ENCODE measurements around the gene TRIO.

TRIO gene

GRCh38 chr5:14260637-14261036 is 117.5 kb downstream of the TRIO start:
- Histone ChIP-seq H3K27me3 (ENCODE audit: control insufficient read depth, insufficient read depth, low read length) (no peaks in the 10 kb centered on the region), H3K36me3 (ENCODE audit: control insufficient read depth, insufficient read depth, low read length) (no peaks in the 10 kb centered on the region), H3K4me1 (ENCODE audit: control insufficient read depth, insufficient read depth, low read length) (peaks cover 17% of the 10 kb centered on the region), H3K4me3 (ENCODE audit: low read length) (no peak overlapping the region), H3K27ac (ENCODE audit: low read depth, low read length) (no peak overlapping the region), H3K9ac (ENCODE audit: low read length) (no peak overlapping the region)

GRCh38 chr5:14261235-14261634 is 118.1 kb downstream of the TRIO start:
- no peak overlapping the region for H3K27ac ChIP-seq (ENCODE audit: low read depth, low read length)
- H3K27me3 ChIP-seq (ENCODE audit: control insufficient read depth, insufficient read depth, low read length) = no peaks in the 10 kb centered on the region
- no peak overlapping the region for H3K4me3 ChIP-seq (ENCODE audit: low read length)
- H3K9ac ChIP-seq (ENCODE audit: low read length) = no peak overlapping the region
- H3K36me3 ChIP-seq (ENCODE audit: control insufficient read depth, insufficient read depth, low read length) = no peaks in the 10 kb centered on the region
- H3K4me1 ChIP-seq (ENCODE audit: control insufficient read depth, insufficient read depth, low read length) = peaks cover 17% of the 10 kb centered on the region

- H3K36me3 ChIP-seq (ENCODE audit: control insufficient read depth, insufficient read depth, low read length) = no peaks in the 10 kb centered on the region
- peaks cover 13% of the 10 kb centered on the region for H3K4me1 ChIP-seq (ENCODE audit: control insufficient read depth, insufficient read depth, low read length)
- no peak overlapping the region for H3K9ac ChIP-seq (ENCODE audit: low read length)
- no peak overlapping the region for H3K27ac ChIP-seq (ENCODE audit: low read depth, low read length)
- H3K27me3 ChIP-seq (ENCODE audit: control insufficient read depth, insufficient read depth, low read length) = no peaks in the 10 kb centered on the region
- no peak overlapping the region for H3K4me3 ChIP-seq (ENCODE audit: low read length)
These were observed 118.9 kb downstream of the TRIO start for GRCh38 chr5:14261856-14262611.

- Histone ChIP-seq H3K4me1 (ENCODE audit: control insufficient read depth, insufficient read depth, low read length) (peaks cover 9% of the 10 kb centered on the region), H3K27ac (ENCODE audit: low read depth, low read length) (no peak overlapping the region), H3K27me3 (ENCODE audit: control insufficient read depth, insufficient read depth, low read length) (no peaks in the 10 kb centered on the region), H3K36me3 (ENCODE audit: control insufficient read depth, insufficient read depth, low read length) (no peaks in the 10 kb centered on the region), H3K9ac (ENCODE audit: low read length) (no peak overlapping the region), H3K4me3 (ENCODE audit: low read length) (no peak overlapping the region)
These were observed 120.0 kb downstream of the TRIO start for GRCh38 chr5:14263113-14263512.

- Histone ChIP-seq H3K36me3 (ENCODE audit: control insufficient read depth, insufficient read depth, low read length) (no peaks in the 10 kb centered on the region), H3K9ac (ENCODE audit: low read length) (no peak overlapping the region), H3K4me3 (ENCODE audit: low read length) (no peak overlapping the region), H3K4me1 (ENCODE audit: control insufficient read depth, insufficient read depth, low read length) (peaks cover 11% of the 10 kb centered on the region), H3K27ac (ENCODE audit: low read depth, low read length) (no peak overlapping the region), H3K27me3 (ENCODE audit: control insufficient read depth, insufficient read depth, low read length) (no peaks in the 10 kb centered on the region)
These were observed 120.6 kb downstream of the TRIO start for GRCh38 chr5:14263699-14264098.

- no peaks in the 10 kb centered on the region for H3K27me3 ChIP-seq (ENCODE audit: control insufficient read depth, insufficient read depth, low read length)
- H3K36me3 ChIP-seq (ENCODE audit: control insufficient read depth, insufficient read depth, low read length) = no peaks in the 10 kb centered on the region
- H3K4me1 ChIP-seq (ENCODE audit: control insufficient read depth, insufficient read depth, low read length) = peaks cover 20% of the 10 kb centered on the region
- H3K9ac ChIP-seq (ENCODE audit: low read length) = no peak overlapping the region
- H3K27ac ChIP-seq (ENCODE audit: low read depth, low read length) = peak overlapping the region; percentile 46
- H3K4me3 ChIP-seq (ENCODE audit: low read length) = peak overlapping the region; percentile 25
These were observed 121.6 kb downstream of the TRIO start for GRCh38 chr5:14264605-14265316.

- no peak overlapping the region for H3K4me3 ChIP-seq (ENCODE audit: low read length)
- no peaks in the 10 kb centered on the region for H3K27me3 ChIP-seq (ENCODE audit: control insufficient read depth, insufficient read depth, low read length)
- peaks cover 26% of the 10 kb centered on the region for H3K4me1 ChIP-seq (ENCODE audit: control insufficient read depth, insufficient read depth, low read length)
- no peaks in the 10 kb centered on the region for H3K36me3 ChIP-seq (ENCODE audit: control insufficient read depth, insufficient read depth, low read length)
- H3K9ac ChIP-seq (ENCODE audit: low read length) = no peak overlapping the region
- no peak overlapping the region for H3K27ac ChIP-seq (ENCODE audit: low read depth, low read length)
These were observed 122.4 kb downstream of the TRIO start for GRCh38 chr5:14265570-14265969.

- no peak overlapping the region for H3K4me3 ChIP-seq (ENCODE audit: low read length)
- H3K27me3 ChIP-seq (ENCODE audit: control insufficient read depth, insufficient read depth, low read length) = no peaks in the 10 kb centered on the region
- H3K4me1 ChIP-seq (ENCODE audit: control insufficient read depth, insufficient read depth, low read length) = peaks cover 28% of the 10 kb centered on the region
- no peak overlapping the region for H3K27ac ChIP-seq (ENCODE audit: low read depth, low read length)
- H3K36me3 ChIP-seq (ENCODE audit: control insufficient read depth, insufficient read depth, low read length) = no peaks in the 10 kb centered on the region
- no peak overlapping the region for H3K9ac ChIP-seq (ENCODE audit: low read length)
These were observed 123.0 kb downstream of the TRIO start for GRCh38 chr5:14266171-14266570.

GRCh38 chr5:14266686-14267085 is 123.5 kb downstream of the TRIO start:
- H3K36me3 ChIP-seq (ENCODE audit: control insufficient read depth, insufficient read depth, low read length) = no peaks in the 10 kb centered on the region
- peaks cover 28% of the 10 kb centered on the region for H3K4me1 ChIP-seq (ENCODE audit: control insufficient read depth, insufficient read depth, low read length)
- H3K27me3 ChIP-seq (ENCODE audit: control insufficient read depth, insufficient read depth, low read length) = no peaks in the 10 kb centered on the region
- H3K9ac ChIP-seq (ENCODE audit: low read length) = no peak overlapping the region
- H3K4me3 ChIP-seq (ENCODE audit: low read length) = no peak overlapping the region
- H3K27ac ChIP-seq (ENCODE audit: low read depth, low read length) = no peak overlapping the region

- no peaks in the 10 kb centered on the region for H3K36me3 ChIP-seq (ENCODE audit: control insufficient read depth, insufficient read depth, low read length)
- no peak overlapping the region for H3K9ac ChIP-seq (ENCODE audit: low read length)
- peaks cover 28% of the 10 kb centered on the region for H3K4me1 ChIP-seq (ENCODE audit: control insufficient read depth, insufficient read depth, low read length)
- no peaks in the 10 kb centered on the region for H3K27me3 ChIP-seq (ENCODE audit: control insufficient read depth, insufficient read depth, low read length)
- H3K4me3 ChIP-seq (ENCODE audit: low read length) = no peak overlapping the region
- no peak overlapping the region for H3K27ac ChIP-seq (ENCODE audit: low read depth, low read length)
These were observed 124.2 kb downstream of the TRIO start for GRCh38 chr5:14267166-14267838.

- Histone ChIP-seq H3K36me3 (ENCODE audit: control insufficient read depth, insufficient read depth, low read length) (no peaks in the 10 kb centered on the region), H3K4me1 (ENCODE audit: control insufficient read depth, insufficient read depth, low read length) (peaks cover 28% of the 10 kb centered on the region), H3K27ac (ENCODE audit: low read depth, low read length) (peak overlapping the region; percentile 8), H3K4me3 (ENCODE audit: low read length) (no peak overlapping the region), H3K27me3 (ENCODE audit: control insufficient read depth, insufficient read depth, low read length) (no peaks in the 10 kb centered on the region), H3K9ac (ENCODE audit: low read length) (no peak overlapping the region)
These were observed 125.0 kb downstream of the TRIO start for GRCh38 chr5:14267991-14268708.

GRCh38 chr5:14268738-14269137 is 125.6 kb downstream of the TRIO start:
- H3K9ac ChIP-seq (ENCODE audit: low read length) = no peak overlapping the region
- no peak overlapping the region for H3K4me3 ChIP-seq (ENCODE audit: low read length)
- no peaks in the 10 kb centered on the region for H3K36me3 ChIP-seq (ENCODE audit: control insufficient read depth, insufficient read depth, low read length)
- H3K27me3 ChIP-seq (ENCODE audit: control insufficient read depth, insufficient read depth, low read length) = no peaks in the 10 kb centered on the region
- H3K4me1 ChIP-seq (ENCODE audit: control insufficient read depth, insufficient read depth, low read length) = peaks cover 28% of the 10 kb centered on the region
- peak overlapping the region; percentile 8 for H3K27ac ChIP-seq (ENCODE audit: low read depth, low read length)

Measured in rectal smooth muscle tissue (tissue), 1 donor.